Measurements from ENCODE around the gene CDC6. TPM values are rescaled to one million over a fixed set of nuclear protein-coding genes. Genes with fewer than 3 reads are reported as not detected.
A peak's percentile ranks its signal among the peaks of the same experiment; 100 is the strongest.

The CDC6 gene
- total RNA-seq, 6 experiments from 2014 or later: 0.42 to 9.1 (median 3.1) TPM

GRCh38 chr17:40323391-40324381 is 36.0 kb downstream of the CDC6 start:
- peak overlapping the region; percentile 9 to 77 (median 76) for H3K27ac ChIP-seq
- H3K4me3 ChIP-seq: no peak overlapping the region
- peaks cover 5 to 82% (median 53%) of the 10 kb centered on the region in 4 donors for H3K4me1 ChIP-seq
- intact Hi-C loops (cut with DNase I): no loop called here
- no peaks in the 10 kb centered on the region for H3K27me3 ChIP-seq
- ATAC-seq (peak in 3 of 4 donors; percentile 3 to 12 (median 7)), DNase-seq (peak in 2 of 3 donors; percentile 63 to 66)
- 23% methylated on average over 2 of the region's 10 CpGs for WGBS (ENCODE audit: insufficient coverage, low coverage, low lambda C conversion rate, missing lambda C conversion rate)
- TF ChIP-seq CTCF (IDR thresholded peaks at IDR 0.05): no peak
- no peak for TF ChIP-seq POLR2A (IDR thresholded peaks at IDR 0.05)
- H3K9me3 ChIP-seq: no peaks in the 10 kb centered on the region
- H3K36me3 ChIP-seq: no peaks in the 10 kb centered on the region

GRCh38 chr17:40325156-40326013 is 37.7 kb downstream of the CDC6 start:
- H3K9me3 ChIP-seq: no peaks in the 10 kb centered on the region
- no peaks in the 10 kb centered on the region for H3K27me3 ChIP-seq
- DNase-seq (peak in 2 of 3 donors; percentile 25 to 54), ATAC-seq (no peak)
- no peaks in the 10 kb centered on the region for H3K36me3 ChIP-seq
- no peak overlapping the region for H3K4me3 ChIP-seq
- 49% methylated on average over 11 of the region's 13 CpGs for WGBS (ENCODE audit: insufficient coverage, low coverage, low lambda C conversion rate, missing lambda C conversion rate)
- H3K4me1 ChIP-seq: peaks cover 5 to 83% (median 58%) of the 10 kb centered on the region in 4 donors
- peak overlapping the region in 2 of 3 donors; percentile 78 to 86 for H3K27ac ChIP-seq
- intact Hi-C loops (cut with DNase I): no loop called here
- no peak for TF ChIP-seq CTCF (IDR thresholded peaks at IDR 0.05)
- no peak for TF ChIP-seq POLR2A (IDR thresholded peaks at IDR 0.05)

GRCh38 chr17:40326014-40326831 is 38.5 kb downstream of the CDC6 start:
- TF ChIP-seq POLR2A (IDR thresholded peaks at IDR 0.05): no peak
- no peak for TF ChIP-seq CTCF (IDR thresholded peaks at IDR 0.05)
- H3K4me1 ChIP-seq: peaks cover 5 to 90% (median 63%) of the 10 kb centered on the region in 4 donors
- H3K9me3 ChIP-seq: no peaks in the 10 kb centered on the region
- H3K27me3 ChIP-seq: no peaks in the 10 kb centered on the region
- peak overlapping the region in 1 of 3 donors; percentile 25 for H3K4me3 ChIP-seq
- intact Hi-C loops (cut with DNase I): no loop called here
- WGBS (ENCODE audit: insufficient coverage, low coverage, low lambda C conversion rate, missing lambda C conversion rate): 15% methylated on average over 10 of the region's 17 CpGs
- DNase-seq (peak; percentile 69 to 86 (median 80)), ATAC-seq (peak; percentile 53 to 62 (median 60))
- H3K36me3 ChIP-seq: no peaks in the 10 kb centered on the region
- H3K27ac ChIP-seq: peak overlapping the region; percentile 78 to 87 (median 86)

GRCh38 chr17:40326832-40327199 is 39.1 kb downstream of the CDC6 start:
- no peaks in the 10 kb centered on the region for H3K27me3 ChIP-seq
- DNase-seq (peak in 1 of 3 donors; percentile 35), ATAC-seq (peak; percentile 26 to 49 (median 39))
- peak overlapping the region; percentile 78 to 87 (median 86) for H3K27ac ChIP-seq
- intact Hi-C loops (cut with DNase I): no loop called here
- H3K4me3 ChIP-seq: peak overlapping the region in 2 of 3 donors; percentile 25 to 31
- no peaks in the 10 kb centered on the region for H3K36me3 ChIP-seq
- TF ChIP-seq POLR2A (IDR thresholded peaks at IDR 0.05): no peak
- TF ChIP-seq CTCF (IDR thresholded peaks at IDR 0.05): no peak
- no peaks in the 10 kb centered on the region for H3K9me3 ChIP-seq
- WGBS (ENCODE audit: insufficient coverage, low coverage, low lambda C conversion rate, missing lambda C conversion rate): 13% methylated on average over 1 of the region's 1 CpG
- peaks cover 5 to 90% (median 60%) of the 10 kb centered on the region in 4 donors for H3K4me1 ChIP-seq

Measured in right lobe of liver (tissue), 6 donors.